Measurements from ENCODE around the gene EIF3I. TPM values are rescaled to one million over a fixed set of nuclear protein-coding genes. Genes with fewer than 3 reads are reported as not detected.

The EIF3I gene
- total RNA-seq, 1 experiment from 2014 or later, result 486 TPM

DNA sequence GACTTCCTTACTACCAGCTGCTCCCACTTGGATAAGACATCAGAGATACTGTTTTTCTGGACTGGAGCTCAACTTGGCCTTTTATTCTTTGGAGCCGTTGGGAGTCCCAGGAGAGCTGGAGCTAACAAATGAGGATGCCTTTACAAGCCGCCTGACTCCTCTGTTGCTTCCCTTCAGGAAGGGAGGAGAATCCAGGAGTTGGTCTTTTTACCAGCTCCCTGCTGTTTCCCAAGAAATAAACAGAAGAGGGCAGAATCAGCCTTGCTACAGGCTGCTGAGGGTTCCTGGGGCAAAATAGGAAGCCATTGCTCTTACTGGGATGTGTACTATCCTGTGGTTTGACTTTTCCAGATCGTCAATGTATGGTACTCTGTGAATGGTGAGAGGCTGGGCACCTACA, 1.5 kb downstream of the EIF3I start:
- in situ Hi-C loops (cut with HindIII; ENCODE audit: low sequenced_read_pairs), result no loop called here

DNA sequence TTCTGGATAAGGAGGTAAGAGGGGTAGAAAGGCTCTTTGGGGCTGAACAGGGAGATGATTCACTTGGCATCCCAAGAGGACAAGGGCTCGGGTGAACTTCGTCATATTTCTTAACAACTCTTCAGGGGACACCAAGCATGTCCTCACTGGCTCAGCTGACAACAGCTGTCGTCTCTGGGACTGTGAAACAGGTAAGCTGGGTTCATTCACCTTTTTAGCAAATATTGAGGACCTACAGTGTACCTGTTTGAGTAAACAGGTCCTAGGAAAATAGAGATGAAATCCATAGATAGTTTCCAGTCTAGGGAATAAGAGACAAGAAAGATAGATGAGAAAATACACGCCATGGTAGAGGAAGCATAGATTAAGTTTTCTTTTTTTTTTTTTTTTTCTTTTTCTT, 2.1 kb downstream of the EIF3I start:
- no peak for DNase-seq (ENCODE audit: low spot score)
- in situ Hi-C loops (cut with HindIII; ENCODE audit: low sequenced_read_pairs), result no loop called here

More for the DNA sequence above, 1.5 kb downstream of the EIF3I start:
- DNase-seq (ENCODE audit: low spot score), result no peak

DNA sequence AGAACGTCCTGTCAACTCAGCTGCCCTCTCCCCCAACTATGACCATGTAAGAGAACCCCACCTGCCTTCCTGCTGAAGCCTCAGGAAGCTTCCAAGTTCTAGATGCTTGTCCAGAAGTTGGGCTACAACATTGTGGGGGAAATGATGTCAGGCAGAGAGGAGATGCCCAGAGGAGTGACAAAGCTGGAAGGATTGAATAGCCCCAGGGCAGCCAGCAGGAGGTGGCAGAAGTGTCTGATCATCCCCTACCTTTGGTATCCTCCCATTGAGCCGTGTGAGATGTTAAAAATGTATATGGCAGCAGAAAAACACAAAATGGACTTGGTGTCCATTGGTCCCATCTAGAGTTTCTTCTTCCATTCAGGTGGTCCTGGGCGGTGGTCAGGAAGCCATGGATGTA, 6.6 kb downstream of the EIF3I start:
- in situ Hi-C loops (cut with HindIII; ENCODE audit: low sequenced_read_pairs), result no loop called here
- DNase-seq (ENCODE audit: low spot score), result no peak

DNA sequence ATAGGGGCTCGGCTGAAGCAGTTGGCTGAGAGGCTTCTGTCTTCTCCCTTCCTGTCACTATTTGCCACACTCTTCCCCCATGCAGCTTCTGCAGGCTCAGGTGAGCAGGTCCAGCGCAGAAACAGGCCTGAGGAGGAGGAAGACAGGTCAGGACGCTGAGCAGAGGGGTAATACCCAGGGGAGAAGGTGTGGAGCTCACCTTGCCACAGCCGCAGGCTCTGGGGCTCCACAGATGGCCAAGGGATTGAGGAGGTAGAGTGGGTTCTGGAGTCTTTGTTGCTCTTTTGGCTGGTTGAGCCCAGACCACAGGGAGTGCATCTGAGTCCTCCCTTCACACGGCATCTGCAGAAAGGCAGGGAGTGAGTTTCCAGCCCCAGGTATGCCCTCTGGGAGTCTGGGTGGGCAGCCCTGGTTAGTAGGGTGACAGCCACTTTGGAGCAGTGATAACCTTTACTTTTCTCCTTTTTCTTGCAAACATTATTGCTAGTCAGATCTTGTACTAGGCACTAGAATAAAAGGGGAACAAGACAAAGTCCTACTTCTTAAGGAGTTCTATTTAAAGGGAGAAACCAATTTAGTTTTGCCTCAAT, 9.7 kb downstream of the EIF3I start:
- in situ Hi-C loops (cut with HindIII; ENCODE audit: low sequenced_read_pairs), result no loop called here

DNA sequence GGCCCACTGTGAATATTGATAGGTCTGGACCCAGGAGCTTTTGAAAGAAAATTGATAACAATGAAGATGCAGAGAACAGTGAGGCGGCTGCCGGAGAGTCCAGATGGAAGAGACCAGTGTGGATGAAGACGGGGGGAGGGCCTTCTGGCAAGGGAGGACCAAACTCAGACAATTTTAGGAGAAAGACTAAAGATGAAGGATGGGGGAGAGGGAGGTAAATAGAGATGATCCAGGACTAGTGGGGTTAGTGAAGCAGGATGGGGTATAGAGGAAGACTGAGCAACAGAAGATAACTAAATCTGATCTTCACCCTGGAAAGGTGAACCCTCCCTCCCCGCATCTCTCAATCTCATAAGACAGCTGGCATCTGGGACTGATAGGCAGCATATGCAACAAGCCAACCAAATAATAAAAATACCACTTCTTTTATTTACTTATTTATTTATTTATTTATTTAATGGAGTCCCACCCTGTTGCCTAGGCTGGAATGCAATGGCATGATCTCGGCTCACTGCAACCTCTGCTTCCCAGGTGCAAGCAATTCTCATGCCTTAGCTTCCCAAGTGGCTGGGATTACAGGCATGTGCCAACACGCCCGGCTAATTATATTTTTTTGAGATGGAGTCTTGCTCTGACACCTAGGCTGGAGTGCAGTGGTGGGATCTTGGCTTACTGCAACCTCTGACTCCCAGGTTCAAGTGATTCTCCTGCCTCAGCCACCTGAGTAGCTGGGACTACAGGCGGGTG, 10.5 kb downstream of the EIF3I start:
- no peak for DNase-seq (ENCODE audit: low spot score)
- in situ Hi-C loops (cut with HindIII; ENCODE audit: low sequenced_read_pairs), result no loop called here

More for the DNA sequence above, 9.7 kb downstream of the EIF3I start:
- DNase-seq (ENCODE audit: low spot score), result no peak

DNA sequence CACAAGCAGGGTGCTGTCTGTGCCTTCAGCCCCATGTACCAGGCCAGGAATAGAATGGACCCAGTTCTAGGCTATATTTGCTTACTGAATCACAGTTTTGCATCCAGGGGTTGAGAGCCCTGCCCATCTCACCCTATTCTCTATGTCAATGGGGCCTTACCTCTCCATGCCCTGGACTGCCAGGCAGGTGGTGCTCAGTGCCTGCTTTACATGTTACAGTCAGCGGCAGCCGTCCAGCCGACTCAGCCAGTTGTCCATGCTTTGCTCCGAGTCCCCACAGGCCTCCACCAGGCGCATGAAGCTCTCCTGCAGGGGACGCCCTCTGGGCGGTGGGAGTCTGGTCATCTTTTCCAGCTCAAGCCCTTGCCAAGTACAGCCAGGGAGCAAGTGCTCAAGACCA, 12.6 kb downstream of the EIF3I start:
- peak; percentile 20 for DNase-seq (ENCODE audit: low spot score)
- in situ Hi-C loops (cut with HindIII; ENCODE audit: low sequenced_read_pairs), result no loop called here

DNA sequence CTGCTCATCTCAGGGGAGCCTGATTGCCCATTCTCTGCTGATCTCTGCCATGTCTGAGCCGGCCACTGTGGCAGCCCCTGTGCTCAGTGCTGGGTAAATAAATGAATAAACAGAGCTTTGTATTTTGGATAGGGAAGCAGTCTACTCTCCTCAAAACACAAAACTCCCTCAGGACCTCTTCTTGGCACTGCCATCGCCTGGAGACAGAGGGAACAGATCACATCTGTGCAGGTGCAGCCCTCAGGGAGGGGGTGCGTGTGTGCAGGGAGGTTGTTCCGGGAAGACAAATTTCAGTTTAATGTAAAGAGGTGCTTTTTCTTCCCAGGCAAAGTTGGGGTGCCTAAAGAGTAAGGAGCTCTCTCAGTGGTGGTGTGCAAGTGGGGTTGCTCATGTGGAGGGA, 17.1 kb downstream of the EIF3I start:
- in situ Hi-C loops (cut with HindIII; ENCODE audit: low sequenced_read_pairs), result no loop called here
- DNase-seq (ENCODE audit: low spot score), result peak; percentile 16

DNA sequence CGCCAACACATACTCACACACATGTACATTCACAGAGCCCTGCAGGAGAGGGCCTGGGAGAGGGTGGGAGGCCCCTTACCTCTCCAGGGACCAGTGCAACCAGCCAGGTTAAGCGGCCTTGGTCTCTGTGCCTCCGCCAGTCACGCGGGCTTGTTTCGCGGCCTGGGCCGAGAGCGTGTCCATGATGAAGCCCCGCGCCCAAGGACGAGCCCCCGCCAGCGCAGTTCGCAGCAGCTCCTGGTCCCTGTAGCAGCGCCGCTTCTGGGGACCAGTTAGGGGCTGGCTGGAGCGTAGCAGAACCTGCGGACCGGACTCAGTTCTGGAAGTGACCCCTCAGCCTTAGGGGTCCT, 17.6 kb downstream of the EIF3I start:
- in situ Hi-C loops (cut with HindIII; ENCODE audit: low sequenced_read_pairs), result no loop called here

DNA sequence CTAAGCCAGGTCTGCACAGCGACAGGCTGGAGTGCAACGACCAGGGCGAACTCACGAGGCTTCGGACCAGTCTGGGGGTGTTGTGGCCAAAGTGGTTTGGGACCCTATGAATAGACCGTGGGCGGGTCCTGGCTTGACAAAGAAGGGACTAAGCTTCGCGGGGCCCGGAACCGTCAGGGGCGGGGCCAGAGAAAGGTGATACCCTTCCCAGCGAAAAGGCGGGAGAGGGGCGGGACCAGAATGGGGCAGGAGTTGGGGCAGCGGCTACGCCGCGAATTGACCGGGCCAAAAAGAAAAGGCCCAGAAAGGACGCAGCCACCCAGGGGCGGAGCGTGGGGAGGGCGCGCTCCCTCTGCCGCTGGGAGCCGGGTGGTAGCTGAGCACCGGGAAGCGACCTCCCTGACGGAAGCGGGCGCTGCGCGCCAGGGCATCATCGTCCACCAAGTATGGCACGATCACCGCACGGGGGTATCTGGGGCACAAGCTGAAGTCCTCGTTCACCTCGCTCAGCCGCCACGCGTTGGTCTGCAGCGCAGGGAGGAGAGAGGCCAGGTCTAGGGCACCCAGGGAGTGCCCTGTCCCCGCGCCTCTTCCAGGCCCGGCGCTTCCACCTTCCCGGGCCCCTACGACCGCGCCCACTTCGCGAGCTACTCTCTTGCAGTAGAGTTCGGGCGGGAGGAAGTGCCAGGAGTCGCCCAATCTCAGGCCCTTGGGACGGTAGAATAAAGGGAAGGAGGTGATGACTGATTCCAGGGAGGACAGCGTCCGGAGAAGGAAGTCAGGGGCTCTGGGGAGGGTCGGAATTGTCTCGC, 18.1 kb downstream of the EIF3I start:
- in situ Hi-C loops (cut with HindIII; ENCODE audit: low sequenced_read_pairs), result no loop called here

More for the DNA sequence above, 17.6 kb downstream of the EIF3I start:
- no peak for DNase-seq (ENCODE audit: low spot score)

DNA sequence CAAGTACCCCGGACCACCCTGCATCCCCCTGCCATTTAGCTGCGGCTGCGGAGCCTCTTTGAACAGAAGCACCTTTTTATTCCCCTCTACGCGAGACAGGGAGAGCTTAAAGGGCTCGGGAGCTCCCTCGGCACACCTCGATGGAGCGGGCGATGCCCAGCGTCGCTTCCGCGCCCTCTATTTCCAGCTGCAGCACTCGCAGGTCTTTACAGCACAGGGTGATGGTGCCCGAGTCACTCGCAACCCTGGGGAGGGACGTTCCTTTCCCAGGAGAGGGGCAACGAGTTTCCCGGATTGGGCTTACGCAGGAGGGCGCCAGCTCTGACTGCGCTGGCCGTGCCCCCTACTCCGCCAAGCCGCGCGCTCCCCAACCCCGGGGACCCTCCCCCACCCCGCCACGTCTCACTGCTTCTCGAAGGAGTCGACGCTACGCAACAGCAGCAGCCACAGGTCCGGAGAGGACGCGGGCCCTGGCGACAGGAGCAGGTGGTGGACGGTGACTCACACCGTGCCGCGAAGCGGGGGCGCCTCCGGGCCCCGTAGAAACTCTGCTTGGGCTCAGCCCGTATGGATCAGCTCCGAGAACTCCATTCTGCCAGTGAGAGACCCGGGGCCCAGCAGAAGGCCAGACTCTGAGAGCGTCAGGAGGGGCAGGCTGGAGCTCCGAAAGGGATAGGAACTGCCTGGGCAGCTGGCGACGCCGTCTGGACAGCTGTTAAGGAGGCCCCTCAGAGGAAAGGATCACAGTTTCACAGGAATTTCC, 19.0 kb downstream of the EIF3I start:
- in situ Hi-C loops (cut with HindIII; ENCODE audit: low sequenced_read_pairs), result no loop called here
- no peak for DNase-seq (ENCODE audit: low spot score)

More for the DNA sequence above, 18.1 kb downstream of the EIF3I start:
- DNase-seq (ENCODE audit: low spot score), result peak; percentile 33

DNA sequence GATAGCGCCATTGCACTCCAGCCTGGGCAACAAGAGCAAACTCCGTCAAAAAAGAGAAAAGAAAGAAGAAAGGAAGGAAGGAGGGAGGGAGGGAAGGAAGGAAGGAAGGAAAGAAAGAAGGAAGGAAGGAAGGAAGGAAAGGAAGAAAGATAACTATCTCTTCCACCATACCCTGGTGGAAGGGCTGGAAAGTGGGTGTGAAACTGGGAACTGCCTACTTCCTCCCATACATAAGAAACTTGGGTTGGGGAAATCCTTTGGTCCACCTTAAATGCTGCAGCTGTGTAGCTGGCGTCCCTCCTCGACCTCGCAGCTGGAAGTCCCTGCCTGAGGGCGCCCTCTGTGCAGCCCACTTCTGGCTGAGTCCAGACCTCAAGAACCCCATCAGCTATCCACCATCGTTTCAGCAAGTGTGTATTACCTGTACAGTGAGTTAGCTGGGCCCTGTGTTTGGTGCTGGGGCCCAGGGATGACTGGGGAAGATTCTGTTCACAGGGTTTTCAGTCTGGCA, 20.2 kb downstream of the EIF3I start:
- DNase-seq (ENCODE audit: low spot score), result no peak
- in situ Hi-C loops (cut with HindIII; ENCODE audit: low sequenced_read_pairs), result no loop called here

DNA sequence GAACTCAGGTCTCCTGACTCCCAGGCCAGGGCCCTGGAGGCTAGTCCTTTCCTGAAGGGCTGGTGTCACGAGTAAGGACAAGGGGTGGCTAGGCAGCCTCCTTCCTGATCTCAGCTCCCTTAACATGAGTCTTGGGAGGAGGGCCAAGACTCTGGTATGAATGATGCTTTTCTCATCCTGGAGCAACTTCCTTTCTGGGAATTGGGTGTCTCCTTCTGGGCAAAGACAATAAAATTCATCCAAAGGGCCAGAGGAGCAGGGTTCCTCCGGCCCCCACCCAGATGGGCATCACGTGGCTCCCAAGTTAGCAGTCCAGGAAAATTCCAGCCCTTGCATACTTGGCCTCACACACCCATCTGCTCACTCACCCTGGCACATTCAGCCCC, 24.7 kb downstream of the EIF3I start, which contains the start of gene FAM167B:
FAM167B (plus strand) TSS at position 335 of the 386 bp plus-strand sequence. CDS start 200 bp downstream, outside the sequence.
- DNase-seq (ENCODE audit: low spot score), result no peak

DNA sequence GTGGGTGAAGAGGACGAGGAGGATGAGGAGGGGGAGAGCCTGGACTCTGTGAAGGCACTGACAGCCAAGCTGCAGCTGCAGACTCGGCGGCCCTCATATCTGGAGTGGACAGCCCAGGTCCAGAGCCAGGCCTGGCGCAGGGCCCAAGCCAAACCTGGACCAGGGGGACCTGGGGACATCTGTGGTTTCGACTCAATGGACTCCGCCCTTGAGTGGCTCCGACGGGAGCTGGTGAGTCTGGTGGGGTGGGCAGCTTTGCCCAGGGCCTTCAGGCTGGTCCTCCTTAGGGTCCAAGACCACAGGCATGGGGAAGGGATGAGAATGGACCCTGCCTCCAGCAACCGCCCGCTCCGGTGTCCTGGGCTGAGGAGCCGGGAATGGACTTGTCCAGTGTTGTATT, 25.2 kb downstream of the EIF3I start:
- DNase-seq (ENCODE audit: low spot score), result no peak
- in situ Hi-C loops (cut with HindIII; ENCODE audit: low sequenced_read_pairs), result no loop called here

More for the DNA sequence above, 24.7 kb downstream of the EIF3I start, which contains the start of gene FAM167B:
- in situ Hi-C loops (cut with HindIII; ENCODE audit: low sequenced_read_pairs), result no loop called here

DNA sequence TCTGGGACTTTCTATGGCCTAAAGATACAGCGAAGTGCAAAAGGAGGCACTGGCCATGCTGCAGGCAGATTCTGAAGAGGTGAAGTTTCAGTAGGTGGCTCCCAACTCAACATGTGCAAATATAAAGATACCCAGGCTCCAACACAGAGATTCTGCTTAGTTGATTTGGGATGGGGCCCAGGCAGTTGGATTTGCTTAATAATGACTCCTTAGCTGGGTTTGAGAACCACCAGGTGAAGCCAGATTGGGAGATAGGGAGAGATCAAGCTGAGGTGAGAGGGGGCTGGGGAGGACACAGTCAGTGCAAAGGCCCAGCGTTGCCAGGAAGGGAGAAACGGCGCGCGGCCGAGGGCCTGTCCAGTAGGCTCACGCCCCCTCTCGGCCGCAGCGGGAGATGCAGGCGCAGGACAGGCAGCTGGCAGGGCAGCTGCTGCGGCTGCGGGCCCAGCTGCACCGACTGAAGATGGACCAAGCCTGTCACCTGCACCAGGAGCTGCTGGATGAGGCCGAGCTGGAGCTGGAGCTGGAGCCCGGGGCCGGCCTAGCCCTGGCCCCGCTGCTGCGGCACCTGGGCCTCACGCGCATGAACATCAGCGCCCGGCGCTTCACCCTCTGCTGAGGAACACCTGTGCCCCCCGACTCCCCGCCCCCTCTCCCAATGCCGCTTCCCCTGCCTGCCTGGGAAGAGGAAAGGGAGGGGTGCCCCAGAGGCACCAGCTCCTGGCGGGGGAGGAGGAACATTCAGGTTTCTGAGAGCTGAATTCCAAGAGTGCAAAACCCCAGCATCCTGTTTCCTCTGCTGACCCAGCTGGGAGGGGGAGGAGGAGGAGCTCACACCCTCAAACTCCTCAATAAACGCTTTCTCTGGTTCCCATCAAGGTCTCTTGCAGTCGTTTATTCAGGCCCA, 26.0 kb downstream of the EIF3I start:
- in situ Hi-C loops (cut with HindIII; ENCODE audit: low sequenced_read_pairs), result no loop called here
- peak; percentile 26 for DNase-seq (ENCODE audit: low spot score)

DNA sequence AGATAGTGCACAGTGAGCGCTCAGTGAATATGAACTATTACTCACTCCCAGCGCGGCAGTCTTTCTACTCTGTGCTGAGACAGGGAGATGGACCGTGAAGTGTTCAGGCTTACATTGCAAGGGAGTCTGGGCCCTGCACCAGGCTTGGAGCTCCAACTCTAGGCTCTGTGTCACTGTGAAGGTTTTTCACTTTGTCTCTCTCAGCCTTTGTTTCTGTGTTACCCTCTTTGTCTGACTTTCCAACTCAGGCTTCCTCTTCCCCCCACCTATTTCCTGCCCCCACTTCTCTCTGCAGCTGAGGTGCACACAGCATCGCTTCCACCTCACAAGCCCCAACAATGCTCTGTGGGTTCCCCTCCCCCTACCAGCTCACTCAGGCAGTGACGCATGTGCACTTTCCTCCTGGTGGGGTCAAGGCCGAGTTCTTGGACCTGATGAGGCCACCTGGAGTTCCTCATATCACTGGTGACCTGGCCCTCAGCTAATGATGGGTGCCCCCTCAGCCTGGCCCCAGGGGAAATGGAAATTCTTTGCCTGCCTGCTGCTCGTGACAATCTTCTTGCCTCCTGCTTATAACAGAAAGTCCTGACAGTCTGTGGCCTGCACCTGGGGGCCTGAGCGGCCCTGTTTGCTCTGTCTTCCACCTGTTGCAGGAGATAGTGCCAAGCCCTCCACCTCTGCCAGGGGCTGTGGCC, 27.8 kb downstream of the EIF3I start:
- DNase-seq (ENCODE audit: low spot score), result no peak

DNA sequence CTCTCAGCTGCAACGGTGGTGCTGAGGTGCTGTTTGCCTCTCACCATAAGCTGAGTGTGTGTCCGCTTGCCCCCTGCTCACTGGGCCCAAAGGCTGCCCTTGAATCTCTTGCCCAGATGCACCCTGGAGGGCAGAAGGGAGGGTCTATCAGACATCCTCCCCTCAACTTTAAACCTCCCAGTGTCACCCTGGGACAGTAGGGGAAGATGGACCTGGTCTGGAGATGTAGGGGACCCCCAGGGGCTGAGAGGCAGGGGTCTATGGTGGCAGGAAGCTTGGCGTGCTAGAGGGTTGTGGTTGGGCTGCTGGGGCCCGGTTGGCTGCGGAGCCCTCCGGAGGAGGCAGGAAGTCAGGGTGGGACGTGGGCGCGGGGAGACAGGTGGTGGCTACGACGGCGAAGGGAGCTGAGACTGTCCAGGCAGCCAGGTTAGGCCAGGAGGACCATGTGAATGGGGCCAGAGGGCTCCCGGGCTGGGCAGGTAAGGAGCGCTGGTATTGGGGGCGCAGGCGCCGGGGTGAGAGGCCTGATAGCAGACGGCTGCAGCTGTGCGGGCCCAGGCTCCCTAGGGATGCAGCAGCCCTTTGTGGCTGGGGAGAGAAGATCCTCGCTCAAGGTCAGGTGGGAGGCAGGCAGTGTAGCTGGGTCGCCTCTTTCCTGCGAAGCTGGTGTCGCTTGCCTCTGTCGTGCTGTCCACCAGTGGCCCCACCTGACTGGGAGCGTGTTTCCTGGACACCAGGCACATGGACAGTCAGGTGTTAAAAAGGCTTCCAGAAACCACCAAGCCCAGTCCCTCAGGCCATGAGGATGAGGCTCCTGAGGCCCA, 28.9 kb downstream of the EIF3I start, which contains the start of gene LCK:
LCK (plus strand) TSS at position 373 of the 824 bp plus-strand sequence. CDS start 23,065 bp downstream, outside the sequence.
- DNase-seq (ENCODE audit: low spot score), result no peak
- in situ Hi-C loops (cut with HindIII; ENCODE audit: low sequenced_read_pairs), result no loop called here

More for the DNA sequence above, 27.8 kb downstream of the EIF3I start:
- in situ Hi-C loops (cut with HindIII; ENCODE audit: low sequenced_read_pairs), result no loop called here

All from G401 (cell line).